Esophagus muscularis mucosa (tissue), 4 donors: ENCODE results near the gene HEATR1. TPM values are rescaled to one million over a fixed set of nuclear protein-coding genes. Genes with fewer than 3 reads are reported as not detected.
A peak's percentile ranks its signal among the peaks of the same experiment; 100 is the strongest.
"Not testable (repeated sequence)": the region's sequence is repeated elsewhere in the genome, so short reads cannot be mapped to it uniquely, and the experiment has no call there.

ENCODE experiments used
- DNase-seq: peaks from one replicate; pipeline ENCODE4 v3.0.0-alpha.2; 2017; ENCODE audit errors: extremely low spot score
- H3K27ac ChIP-seq, 4 donors: fragments of 200-600 bp; sonication (generic); replicated peaks in 1 of 4; 1 replicate in 3 of 4; 2 replicates in 1 of 4; pipeline ENCODE4 v1.5.1; 2016 to 2019; ENCODE audit warnings: mild to moderate bottlenecking in 1 of 4
- H3K27me3 ChIP-seq, 4 donors: fragments of 200-600 bp; sonication (generic); one replicate each; pipeline versions ENCODE4 v1.5.1 to v1.6.0; 2016 to 2019
- H3K36me3 ChIP-seq, 4 donors: fragments of 200-600 bp; sonication (generic); one replicate each; pipeline ENCODE4 v1.5.1; 2016 to 2019
- H3K4me1 ChIP-seq, 4 donors: fragments of 200-600 bp; sonication (generic); one replicate each; pipeline ENCODE4 v1.5.1; 2016 to 2019
- H3K4me3 ChIP-seq, 4 donors: fragments of 200-600 bp; sonication (generic); 1 replicate in 2 of 4; 2 replicates in 2 of 4; pipeline ENCODE4 v1.5.1; 2016 to 2019; ENCODE audit warnings: mild to moderate bottlenecking in 4 of 4, moderate library complexity in 1 of 4
- H3K9me3 ChIP-seq, 4 donors: fragments of 200-600 bp; sonication (generic); 1 replicate in 3 of 4; 2 replicates in 1 of 4; pipeline ENCODE4 v1.5.1; 2016 to 2019
- EP300 ChIP-seq: sonication (generic); formaldehyde crosslinking; IDR thresholded peaks from one replicate; pipeline ENCODE4 v1.6.1; 2017; ENCODE audit warnings: antibody characterized with exemption
- POLR2A ChIP-seq: fragments of 450-650 bp; IDR thresholded peaks from one replicate; pipeline ENCODE4 v1.6.1; 2017; ENCODE audit warnings: antibody characterized with exemption, moderate library complexity, mild to moderate bottlenecking, low read depth
- POLR2AphosphoS5 ChIP-seq, 2 donors: sonication (generic); formaldehyde crosslinking; IDR thresholded peaks; one replicate each; pipeline ENCODE4 v1.6.1; 2017; ENCODE audit warnings: antibody characterized with exemption in 2 of 2
- WGBS: methylation state at CpG from one replicate; pipeline ENCODE4 v1.1.5; 2018; 5-methylcytosine and 5-hydroxymethylcytosine counted together
- intact Hi-C: fragments of 100-400 bp; cut with DNase I; formaldehyde crosslinking; loops from one replicate; pipeline ENCODE4 v1.15.1; 2023
- total RNA-seq, 4 donors: library from RNA; depleted of rRNA; stranded (reverse); fragments of >200 nt; gene quantifications; one replicate each; pipeline versions ENCODE4 v1.1.0 to v1.2.1, GENCODE V29; 2016
- TF ChIP-seq, protein P1 (sequence below), 3 experiments: fragments of 200-600 bp in 2 of 3; fragments of 450-650 bp in 1 of 3; sonication (generic) in 2 of 3; IDR thresholded peaks; one replicate each; pipeline ENCODE4 v1.5.1; 2017 to 2019; ENCODE audit warnings: antibody characterized with exemption in 3 of 3, mild to moderate bottlenecking in 2 of 3, moderate library complexity in 1 of 3

Gene HEATR1
- total RNA-seq, 4 donors from 2014 or later = 15.2 to 17.2 (median 16.3) TPM

DNA sequence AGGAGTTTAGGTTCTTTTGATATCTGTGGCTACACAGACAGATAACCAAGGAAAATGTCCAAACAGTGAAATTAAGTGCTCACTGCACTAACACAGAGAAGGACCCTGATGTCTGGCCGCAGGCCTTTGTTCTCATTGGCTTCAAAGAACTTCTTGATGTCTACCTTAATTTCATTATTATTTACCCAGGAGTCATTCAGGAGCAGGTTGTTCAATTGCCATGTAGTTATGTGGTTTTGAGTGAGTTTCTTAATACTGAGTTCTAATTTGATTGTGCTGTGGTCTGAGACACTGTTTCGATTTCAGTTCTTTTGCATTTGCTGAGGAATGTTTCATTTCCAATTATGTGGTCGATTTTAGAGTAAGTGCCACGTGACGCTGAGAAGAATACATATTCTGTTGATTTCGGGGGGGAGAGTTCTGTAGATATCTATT is 95.7 kb downstream of the HEATR1 start:
- DNase-seq = no peak
- intact Hi-C loops = no loop called here
- Histone ChIP-seq H3K27ac (no peak overlapping the region), H3K4me3 (no peak overlapping the region), H3K9me3 (no peaks in the 10 kb centered on the region), H3K27me3 (no peaks in the 10 kb centered on the region), H3K4me1 (peaks cover 0 to under 1% (median 0%) of the 10 kb centered on the region in 4 donors), H3K36me3 (no peaks in the 10 kb centered on the region)
- 92% methylated on average over 6 of the region's 6 CpGs for WGBS
- no peak for TF ChIP-seq POLR2AphosphoS5 (IDR thresholded peaks at IDR 0.05)
- no peak for TF ChIP-seq EP300

DNA sequence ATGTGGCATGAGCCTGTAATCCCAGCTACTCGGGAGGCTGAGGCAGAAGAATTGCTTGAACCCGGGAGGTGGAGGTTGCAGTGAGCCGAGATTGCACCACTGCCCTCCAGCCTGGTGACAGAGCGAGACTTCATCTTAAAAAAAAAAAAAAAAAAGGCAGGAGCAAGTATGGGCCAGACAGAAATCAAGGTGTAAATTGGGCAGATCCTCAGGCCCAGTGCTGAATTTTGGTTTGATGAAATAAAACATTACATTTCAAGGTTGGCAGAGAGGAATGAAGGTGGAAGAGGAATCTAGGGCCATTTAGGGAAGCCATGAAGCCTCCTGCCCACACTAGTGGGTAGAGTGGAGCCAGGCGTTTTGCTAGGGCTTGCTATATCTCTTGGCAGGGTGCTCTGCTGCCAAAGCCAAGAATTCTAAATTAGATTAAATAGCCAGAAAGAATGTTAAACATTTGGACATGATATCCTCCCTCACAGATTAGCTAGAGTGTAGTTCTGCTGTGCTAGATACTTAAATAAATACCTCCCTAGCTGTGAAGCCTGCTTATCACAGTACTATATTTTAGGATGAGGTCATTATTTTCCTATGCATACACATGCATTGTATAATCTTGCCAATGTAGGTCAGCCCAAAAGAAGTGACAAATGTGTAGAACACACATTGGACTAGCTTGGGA is 97.2 kb downstream of the HEATR1 start:
- WGBS = 76% methylated on average over 5 of the region's 5 CpGs
- peak in 1 of 2 donors; percentile 28 for TF ChIP-seq POLR2AphosphoS5 (IDR thresholded peaks at IDR 0.05)
- TF ChIP-seq, protein P1, sequence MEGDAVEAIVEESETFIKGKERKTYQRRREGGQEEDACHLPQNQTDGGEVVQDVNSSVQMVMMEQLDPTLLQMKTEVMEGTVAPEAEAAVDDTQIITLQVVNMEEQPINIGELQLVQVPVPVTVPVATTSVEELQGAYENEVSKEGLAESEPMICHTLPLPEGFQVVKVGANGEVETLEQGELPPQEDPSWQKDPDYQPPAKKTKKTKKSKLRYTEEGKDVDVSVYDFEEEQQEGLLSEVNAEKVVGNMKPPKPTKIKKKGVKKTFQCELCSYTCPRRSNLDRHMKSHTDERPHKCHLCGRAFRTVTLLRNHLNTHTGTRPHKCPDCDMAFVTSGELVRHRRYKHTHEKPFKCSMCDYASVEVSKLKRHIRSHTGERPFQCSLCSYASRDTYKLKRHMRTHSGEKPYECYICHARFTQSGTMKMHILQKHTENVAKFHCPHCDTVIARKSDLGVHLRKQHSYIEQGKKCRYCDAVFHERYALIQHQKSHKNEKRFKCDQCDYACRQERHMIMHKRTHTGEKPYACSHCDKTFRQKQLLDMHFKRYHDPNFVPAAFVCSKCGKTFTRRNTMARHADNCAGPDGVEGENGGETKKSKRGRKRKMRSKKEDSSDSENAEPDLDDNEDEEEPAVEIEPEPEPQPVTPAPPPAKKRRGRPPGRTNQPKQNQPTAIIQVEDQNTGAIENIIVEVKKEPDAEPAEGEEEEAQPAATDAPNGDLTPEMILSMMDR (IDR thresholded peaks at IDR 0.05) = no peak
- peak overlapping the region in 1 of 4 donors; percentile 55 for H3K27ac ChIP-seq

DNA sequence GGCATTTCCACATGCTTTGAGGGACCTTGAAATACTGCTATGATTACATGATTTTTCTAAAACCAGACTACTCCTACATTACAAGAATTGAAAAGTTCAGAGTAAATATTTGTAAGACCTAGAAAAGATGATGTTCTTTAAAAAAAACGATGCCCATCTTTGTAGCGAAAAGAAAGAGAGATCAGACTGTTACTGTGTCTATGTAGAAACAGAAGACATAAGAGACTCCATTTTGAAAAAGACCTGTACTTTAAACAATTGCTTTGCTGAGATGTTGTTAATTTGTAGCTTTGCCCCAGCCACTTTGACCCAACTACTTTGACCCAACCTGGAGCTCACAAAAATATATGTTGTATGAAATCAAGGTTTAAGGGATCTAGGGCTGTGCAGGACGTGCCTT is 100.0 kb downstream of the HEATR1 start:
- H3K4me1 ChIP-seq = peaks cover 8 to 12% (median 11%) of the 10 kb centered on the region in 4 donors
- H3K27me3 ChIP-seq, intact Hi-C loops, H3K27ac ChIP-seq, H3K4me3 ChIP-seq, H3K36me3 ChIP-seq, DNase-seq, H3K9me3 ChIP-seq: not testable (repeated sequence)
- 88% methylated on average over 3 of the region's 3 CpGs for WGBS

More for the DNA sequence above, 97.2 kb downstream of the HEATR1 start:
- H3K36me3 ChIP-seq = no peaks in the 10 kb centered on the region
- no peaks in the 10 kb centered on the region for H3K27me3 ChIP-seq
- intact Hi-C loops = no loop called here
- no peaks in the 10 kb centered on the region for H3K9me3 ChIP-seq
- H3K4me3 ChIP-seq = no peak overlapping the region
- peaks cover 8 to 12% (median 11%) of the 10 kb centered on the region in 4 donors for H3K4me1 ChIP-seq
- no peak for DNase-seq

DNA sequence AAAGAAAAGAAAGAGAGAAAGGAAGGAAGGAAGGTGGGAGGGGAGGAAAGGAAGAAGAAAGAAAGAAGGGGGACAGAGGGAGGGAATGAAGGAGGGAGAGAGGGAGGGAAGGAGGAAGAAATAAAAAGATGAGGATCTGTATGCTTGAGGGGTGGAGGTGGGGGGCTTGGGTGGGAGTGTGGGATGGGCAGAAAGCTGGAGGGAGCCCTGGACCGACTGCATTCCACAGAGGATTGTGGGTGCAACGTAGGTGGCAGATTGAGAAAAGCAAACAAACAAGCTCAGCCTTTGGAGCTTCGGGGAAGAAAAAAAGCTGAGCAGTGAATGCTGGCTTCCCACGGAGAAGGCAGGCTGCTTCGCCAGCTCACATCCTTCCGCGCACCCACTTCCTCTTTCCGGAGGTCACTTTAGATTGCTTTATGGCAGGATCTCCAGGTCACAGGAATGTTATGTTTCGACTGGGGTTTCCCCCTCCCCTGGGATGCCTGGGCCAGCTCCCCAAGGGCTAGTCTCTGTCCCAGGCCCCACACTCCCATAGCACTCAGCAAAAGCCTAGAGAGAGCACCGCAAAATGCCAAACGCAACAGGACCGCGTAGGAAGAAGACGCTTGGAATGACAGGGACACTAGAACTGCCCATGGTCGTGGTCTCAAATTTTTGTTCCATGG is 101.2 kb downstream of the HEATR1 start:
- H3K27ac ChIP-seq = peak overlapping the region in 1 of 4 donors; percentile 44
- no peaks in the 10 kb centered on the region for H3K9me3 ChIP-seq
- H3K4me1 ChIP-seq = peaks cover 8 to 12% (median 11%) of the 10 kb centered on the region in 4 donors
- TF ChIP-seq, protein P1 (IDR thresholded peaks at IDR 0.05) = no peak
- no peak for TF ChIP-seq POLR2AphosphoS5 (IDR thresholded peaks at IDR 0.05)
- TF ChIP-seq POLR2A = no peak
- no peak for TF ChIP-seq EP300
- H3K4me3 ChIP-seq = peak overlapping the region; percentile 38 to 56 (median 43)
- no peaks in the 10 kb centered on the region for H3K27me3 ChIP-seq
- intact Hi-C loops = no loop called here
- DNase-seq = no peak
- H3K36me3 ChIP-seq = no peaks in the 10 kb centered on the region
- 18% methylated on average over 15 of the region's 15 CpGs for WGBS

DNA sequence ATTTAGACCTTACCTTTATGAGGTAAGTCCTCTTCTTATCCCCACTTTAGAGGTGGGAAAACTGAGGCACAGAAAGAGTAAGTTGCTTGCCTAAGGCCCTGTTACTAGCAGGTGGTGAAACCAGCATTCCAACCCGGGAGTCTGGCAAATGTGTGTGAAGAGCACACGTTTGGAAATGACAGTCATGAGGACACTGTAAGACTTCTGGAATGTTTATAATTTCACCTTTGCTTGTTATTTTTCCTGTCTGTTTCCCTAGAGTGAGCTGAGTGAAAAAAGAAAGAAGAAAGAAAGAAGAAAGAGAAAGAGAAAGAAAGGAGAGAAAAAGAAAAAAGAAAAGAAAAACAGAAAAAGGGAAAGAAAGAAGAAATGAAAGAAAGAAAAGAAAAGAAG is 101.7 kb downstream of the HEATR1 start:
- H3K4me3 ChIP-seq = peak overlapping the region in 3 of 4 donors; percentile 38 to 46 (median 40)
- H3K27ac ChIP-seq = peak overlapping the region in 1 of 4 donors; percentile 44
- H3K4me1 ChIP-seq = peaks cover 8 to 12% (median 11%) of the 10 kb centered on the region in 4 donors
- WGBS = 22% methylated on average over 2 of the region's 2 CpGs
- intact Hi-C loops = no loop called here
- no peak for TF ChIP-seq EP300
- TF ChIP-seq POLR2AphosphoS5 (IDR thresholded peaks at IDR 0.05) = peak in 1 of 2 donors; percentile 44
- no peak for DNase-seq
- H3K9me3 ChIP-seq = no peaks in the 10 kb centered on the region
- no peaks in the 10 kb centered on the region for H3K27me3 ChIP-seq
- no peaks in the 10 kb centered on the region for H3K36me3 ChIP-seq

DNA sequence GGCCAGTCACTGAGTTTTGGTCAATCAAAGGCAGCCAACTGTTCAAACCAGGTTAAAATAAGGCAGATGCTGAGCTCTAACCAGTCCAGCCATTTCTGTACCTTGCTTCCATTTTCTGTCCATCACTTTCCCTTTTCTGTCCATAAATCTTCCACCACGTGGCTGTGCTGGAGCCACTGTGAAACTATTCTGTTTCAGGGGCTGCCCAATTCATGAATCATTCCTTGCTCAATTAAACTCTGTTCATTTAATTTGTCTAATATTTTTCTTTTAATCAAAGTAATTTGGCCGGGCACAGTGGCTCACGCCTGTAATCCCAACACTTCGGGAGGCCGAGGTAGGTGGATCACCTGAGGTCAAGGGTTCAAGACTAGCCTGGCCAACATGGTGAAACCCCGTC is 103.2 kb downstream of the HEATR1 start:
- no peak for DNase-seq
- Histone ChIP-seq H3K27me3 (no peaks in the 10 kb centered on the region), H3K4me3 (no peak overlapping the region), H3K9me3 (no peaks in the 10 kb centered on the region), H3K27ac (no peak overlapping the region), H3K4me1 (peaks cover 8 to 12% (median 11%) of the 10 kb centered on the region in 4 donors), H3K36me3 (no peaks in the 10 kb centered on the region)
- no peak for TF ChIP-seq POLR2AphosphoS5 (IDR thresholded peaks at IDR 0.05)
- no peak for TF ChIP-seq POLR2A
- no peak for TF ChIP-seq EP300
- TF ChIP-seq, protein P1 (IDR thresholded peaks at IDR 0.05) = no peak
- WGBS = 90% methylated on average over 6 of the region's 6 CpGs
- intact Hi-C loops = no loop called here
